Gastrocnemius medialis (tissue), 4 donors: ENCODE measurements around the gene ARHGAP23. TPM values are rescaled to one million over a fixed set of nuclear protein-coding genes. Genes with fewer than 3 reads are reported as not detected.

Source experiments
- ATAC-seq, 2 donors: fragments of 150-250 bp; one replicate each; pipeline ENCODE4 v1.9.1; 2016
- DNase-seq, 2 donors: peaks; one replicate each; pipeline ENCODE4 v3.0.0-alpha.2; 2019
- H3K27ac ChIP-seq, 4 donors: fragments of 200-600 bp; sonication (generic); 1 replicate in 1 of 4; 2 replicates in 3 of 4; pipeline ENCODE4 v1.5.1; 2016 to 2018; ENCODE audit warnings: mild to moderate bottlenecking in 2 of 4, moderate library complexity in 1 of 4
- H3K27me3 ChIP-seq, 3 donors: fragments of 200-600 bp; sonication (generic) in 2 of 3; 1 replicate in 1 of 3; 2 replicates in 2 of 3; pipeline versions ENCODE4 v1.5.1 to v1.6.0; 2016 to 2019; ENCODE audit warnings: mild to moderate bottlenecking in 1 of 3, moderate library complexity in 1 of 3
- H3K36me3 ChIP-seq, 2 donors: fragments of 200-600 bp; sonication (generic) in 1 of 2; one replicate each; pipeline ENCODE4 v1.5.1; 2017 to 2018
- H3K4me1 ChIP-seq, 2 donors: fragments of 200-600 bp; sonication (generic) in 1 of 2; one replicate each; pipeline ENCODE4 v1.5.1; 2016 to 2017; ENCODE audit warnings: mild to moderate bottlenecking in 2 of 2
- H3K4me3 ChIP-seq, 4 donors: fragments of 200-600 bp; sonication (generic) in 3 of 4; 1 replicate in 1 of 4; 2 replicates in 3 of 4; pipeline ENCODE4 v1.5.1; 2016 to 2019; ENCODE audit warnings: mild to moderate bottlenecking in 2 of 4
- H3K9me3 ChIP-seq, 3 donors: fragments of 200-600 bp; sonication (generic) in 2 of 3; 1 replicate in 1 of 3; 2 replicates in 2 of 3; pipeline ENCODE4 v1.5.1; 2016 to 2019
- POLR2A ChIP-seq, 2 donors: fragments of 450-650 bp; IDR thresholded peaks; one replicate each; pipeline ENCODE4 v1.6.1; 2017; ENCODE audit warnings: antibody characterized with exemption in 2 of 2, mild to moderate bottlenecking in 2 of 2, moderate library complexity in 2 of 2
- in situ Hi-C, 4 donors: fragments of 200-750 bp; cut with MboI; loops; one replicate each; pipeline versions ENCODE4 v1.15.0 to v1.8.0; 2017; ENCODE audit warnings: low sequenced_read_pairs in 4 of 4
- intact Hi-C: fragments of 100-400 bp; cut with DNase I; formaldehyde crosslinking; loops from one replicate; pipeline ENCODE4 v1.15.1; 2023; ENCODE audit warnings: low total_unique reads
- total RNA-seq, 4 donors: library from RNA; depleted of rRNA; stranded (reverse); fragments of >200 nt; gene quantifications; one replicate each; pipeline versions ENCODE4 v1.1.0 to v1.2.3, GENCODE V29; 2016
- TF ChIP-seq, protein P1 (sequence below), 5 experiments: fragments of 450-650 bp in 3 of 5; fragments of 200-600 bp in 2 of 5; sonication (generic) in 2 of 5; IDR thresholded peaks in 4 of 5; conservative IDR thresholded peaks in 1 of 5; 1 replicate in 4 of 5; 2 replicates in 1 of 5; pipeline ENCODE4 v1.5.1; 2016 to 2019; ENCODE audit warnings: antibody characterized with exemption in 5 of 5, mild to moderate bottlenecking in 3 of 5, moderate library complexity in 3 of 5

Gene ARHGAP23
- total RNA-seq, 4 donors from 2014 or later, result 8.0 to 22.7 (median 12.1) TPM

DNA sequence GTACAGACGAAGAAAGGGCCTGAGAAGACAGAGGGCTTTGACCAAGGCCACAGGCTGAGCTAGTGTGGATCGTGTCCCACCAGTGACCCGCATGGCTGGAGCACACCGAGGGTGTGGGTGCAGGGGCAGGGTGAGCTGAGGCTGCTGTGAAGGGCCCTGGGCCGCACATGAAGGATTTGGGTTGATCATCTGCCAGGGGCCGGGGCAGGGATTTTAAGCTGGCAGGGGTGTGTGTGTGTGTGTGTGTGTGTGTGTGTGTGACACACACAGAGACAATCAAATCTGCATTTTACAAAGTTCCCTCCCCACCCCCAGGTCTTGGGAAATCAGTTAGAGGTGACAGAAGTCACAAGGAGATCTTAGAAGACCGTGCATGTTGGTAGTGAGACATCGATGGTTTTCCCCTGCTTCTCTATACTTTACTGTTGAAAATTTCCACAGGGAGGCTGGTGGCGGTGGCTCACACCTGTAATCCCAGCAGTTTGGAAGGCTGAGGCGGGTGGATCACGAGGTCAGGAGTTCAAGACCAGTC lies 112.3 kb downstream of the ARHGAP23 start:
- Histone ChIP-seq H3K27ac (no peak overlapping the region), H3K4me1 (no peaks in the 10 kb centered on the region), H3K27me3 (peaks cover 10 to 16% (median 11%) of the 10 kb centered on the region in 3 donors), H3K9me3 (no peaks in the 10 kb centered on the region), H3K4me3 (no peak overlapping the region), H3K36me3 (no peaks in the 10 kb centered on the region)
- intact Hi-C loops, result no loop called here
- in situ Hi-C loops, result no loop called here
- ATAC-seq (no peak), DNase-seq (no peak)
- TF ChIP-seq, protein P1, sequence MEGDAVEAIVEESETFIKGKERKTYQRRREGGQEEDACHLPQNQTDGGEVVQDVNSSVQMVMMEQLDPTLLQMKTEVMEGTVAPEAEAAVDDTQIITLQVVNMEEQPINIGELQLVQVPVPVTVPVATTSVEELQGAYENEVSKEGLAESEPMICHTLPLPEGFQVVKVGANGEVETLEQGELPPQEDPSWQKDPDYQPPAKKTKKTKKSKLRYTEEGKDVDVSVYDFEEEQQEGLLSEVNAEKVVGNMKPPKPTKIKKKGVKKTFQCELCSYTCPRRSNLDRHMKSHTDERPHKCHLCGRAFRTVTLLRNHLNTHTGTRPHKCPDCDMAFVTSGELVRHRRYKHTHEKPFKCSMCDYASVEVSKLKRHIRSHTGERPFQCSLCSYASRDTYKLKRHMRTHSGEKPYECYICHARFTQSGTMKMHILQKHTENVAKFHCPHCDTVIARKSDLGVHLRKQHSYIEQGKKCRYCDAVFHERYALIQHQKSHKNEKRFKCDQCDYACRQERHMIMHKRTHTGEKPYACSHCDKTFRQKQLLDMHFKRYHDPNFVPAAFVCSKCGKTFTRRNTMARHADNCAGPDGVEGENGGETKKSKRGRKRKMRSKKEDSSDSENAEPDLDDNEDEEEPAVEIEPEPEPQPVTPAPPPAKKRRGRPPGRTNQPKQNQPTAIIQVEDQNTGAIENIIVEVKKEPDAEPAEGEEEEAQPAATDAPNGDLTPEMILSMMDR (IDR thresholded peaks at IDR 0.05 in 4 of 5, conservative IDR thresholded peaks at IDR 0.05 in 1 of 5), result no peak
- TF ChIP-seq POLR2A (IDR thresholded peaks at IDR 0.05), result no peak

DNA sequence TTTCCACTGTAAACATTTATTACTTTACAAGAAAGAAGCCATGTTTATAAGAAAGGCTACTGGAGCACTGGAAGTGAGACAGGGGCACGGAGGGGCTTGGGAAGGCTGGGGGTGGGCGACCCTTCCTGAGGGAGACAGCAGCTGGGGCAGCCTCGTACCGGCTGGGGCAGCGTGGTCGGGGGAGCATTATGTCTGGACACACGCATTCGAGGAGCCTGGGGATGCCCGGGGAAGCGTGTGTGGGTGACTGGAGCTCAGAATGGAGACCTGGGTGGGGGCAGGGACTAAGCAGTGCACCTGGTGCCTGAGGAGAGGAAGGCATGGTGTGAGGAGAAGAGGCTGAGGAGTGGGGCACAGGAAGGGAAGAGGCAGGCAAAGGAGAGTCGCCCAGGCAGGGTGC lies 113.0 kb downstream of the ARHGAP23 start:
- Histone ChIP-seq H3K9me3 (no peaks in the 10 kb centered on the region), H3K27me3 (peaks cover 9 to 10% (median 9%) of the 10 kb centered on the region in 3 donors), H3K27ac (no peak overlapping the region), H3K36me3 (no peaks in the 10 kb centered on the region), H3K4me3 (no peak overlapping the region), H3K4me1 (no peaks in the 10 kb centered on the region)
- TF ChIP-seq, protein P1 (IDR thresholded peaks at IDR 0.05 in 4 of 5, conservative IDR thresholded peaks at IDR 0.05 in 1 of 5), result no peak
- no peak for TF ChIP-seq POLR2A (IDR thresholded peaks at IDR 0.05)
- ATAC-seq (no peak), DNase-seq (no peak)
- intact Hi-C loops (no loop called here), in situ Hi-C loops (no loop called here)

DNA sequence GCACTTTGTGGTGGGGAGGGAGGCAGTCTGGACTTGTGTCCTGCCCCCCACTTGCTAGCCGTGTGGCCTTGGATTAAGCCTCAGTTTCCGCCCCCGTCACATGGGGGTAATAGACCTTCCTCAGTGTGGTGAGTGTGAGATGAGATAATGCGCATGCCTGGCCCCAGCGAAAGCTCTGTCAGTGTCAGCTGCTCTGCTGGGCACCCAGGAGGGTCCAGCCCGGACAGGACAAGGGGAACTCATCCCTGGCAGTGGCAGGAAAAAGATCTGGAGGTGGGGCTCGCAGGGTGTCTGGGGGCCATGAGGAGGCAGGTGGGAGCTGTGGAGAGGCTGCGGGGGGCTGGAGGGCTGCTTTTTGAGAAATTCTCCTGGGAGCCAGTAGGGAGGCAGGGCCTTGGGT lies 114.0 kb downstream of the ARHGAP23 start:
- no peak for TF ChIP-seq POLR2A (IDR thresholded peaks at IDR 0.05)
- TF ChIP-seq, protein P1 (IDR thresholded peaks at IDR 0.05 in 4 of 5, conservative IDR thresholded peaks at IDR 0.05 in 1 of 5), result no peak
- no peaks in the 10 kb centered on the region for H3K36me3 ChIP-seq
- no peaks in the 10 kb centered on the region for H3K4me1 ChIP-seq
- DNase-seq (no peak), ATAC-seq (no peak)
- H3K27ac ChIP-seq, result no peak overlapping the region
- in situ Hi-C loops (no loop called here), intact Hi-C loops (no loop called here)
- peaks cover 4 to 8% (median 4%) of the 10 kb centered on the region in 3 donors for H3K27me3 ChIP-seq
- H3K4me3 ChIP-seq, result no peak overlapping the region
- no peaks in the 10 kb centered on the region for H3K9me3 ChIP-seq

DNA sequence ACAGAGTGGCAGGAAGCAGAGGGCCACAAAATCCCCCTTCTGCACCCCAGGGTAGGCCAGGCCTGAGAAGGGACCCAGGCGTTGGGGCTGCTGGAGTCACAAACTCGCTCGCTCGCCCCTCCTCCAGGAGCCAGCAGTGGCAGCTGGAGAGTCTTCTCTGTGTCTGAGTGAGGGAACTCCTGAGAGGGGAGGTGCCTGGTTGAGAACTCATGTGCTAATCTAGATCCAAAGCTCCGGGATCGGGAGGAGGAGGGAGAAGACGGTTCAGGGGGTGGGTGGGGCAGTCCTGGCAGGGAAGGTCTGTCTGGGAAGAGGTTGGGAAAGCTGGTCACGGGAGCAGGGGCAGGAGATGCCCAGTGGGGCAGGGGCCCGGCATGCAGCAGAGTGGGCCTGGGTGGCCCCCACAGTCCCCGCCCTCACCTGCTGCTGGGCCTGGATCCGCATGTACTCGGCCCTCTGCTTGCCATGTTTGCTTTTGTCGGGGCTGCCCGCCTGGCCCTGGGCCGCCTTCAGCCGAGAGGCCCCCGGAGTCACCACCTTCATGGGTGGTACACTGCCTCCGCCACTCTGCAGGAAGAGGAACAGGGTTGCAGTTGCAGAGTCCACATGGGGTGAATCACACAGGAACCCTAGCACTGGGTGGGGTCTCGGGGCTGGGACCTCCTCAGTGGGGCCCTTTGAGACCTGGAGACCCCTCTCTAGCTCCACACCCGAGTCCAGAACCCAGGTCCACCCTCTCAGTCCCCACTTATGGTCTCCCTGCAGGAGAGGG lies 115.3 kb downstream of the ARHGAP23 start:
- in situ Hi-C loops, result no loop called here
- TF ChIP-seq POLR2A (IDR thresholded peaks at IDR 0.05), result no peak
- TF ChIP-seq, protein P1 (IDR thresholded peaks at IDR 0.05 in 4 of 5, conservative IDR thresholded peaks at IDR 0.05 in 1 of 5), result no peak
- Histone ChIP-seq H3K4me3 (no peak overlapping the region), H3K27ac (no peak overlapping the region), H3K36me3 (no peaks in the 10 kb centered on the region), H3K9me3 (no peaks in the 10 kb centered on the region), H3K4me1 (no peaks in the 10 kb centered on the region), H3K27me3 (peaks cover 3 to 4% (median 4%) of the 10 kb centered on the region in 3 donors)
- ATAC-seq (no peak), DNase-seq (no peak)
- intact Hi-C loops, result no loop called here
